ENCODE results near the gene CFAP54.
A peak's percentile ranks its signal among the peaks of the same experiment; 100 is the strongest.
"Not testable (repeated sequence)": the region's sequence is repeated elsewhere in the genome, so short reads cannot be mapped to it uniquely, and the experiment has no call there.

CFAP54 gene, protein sequence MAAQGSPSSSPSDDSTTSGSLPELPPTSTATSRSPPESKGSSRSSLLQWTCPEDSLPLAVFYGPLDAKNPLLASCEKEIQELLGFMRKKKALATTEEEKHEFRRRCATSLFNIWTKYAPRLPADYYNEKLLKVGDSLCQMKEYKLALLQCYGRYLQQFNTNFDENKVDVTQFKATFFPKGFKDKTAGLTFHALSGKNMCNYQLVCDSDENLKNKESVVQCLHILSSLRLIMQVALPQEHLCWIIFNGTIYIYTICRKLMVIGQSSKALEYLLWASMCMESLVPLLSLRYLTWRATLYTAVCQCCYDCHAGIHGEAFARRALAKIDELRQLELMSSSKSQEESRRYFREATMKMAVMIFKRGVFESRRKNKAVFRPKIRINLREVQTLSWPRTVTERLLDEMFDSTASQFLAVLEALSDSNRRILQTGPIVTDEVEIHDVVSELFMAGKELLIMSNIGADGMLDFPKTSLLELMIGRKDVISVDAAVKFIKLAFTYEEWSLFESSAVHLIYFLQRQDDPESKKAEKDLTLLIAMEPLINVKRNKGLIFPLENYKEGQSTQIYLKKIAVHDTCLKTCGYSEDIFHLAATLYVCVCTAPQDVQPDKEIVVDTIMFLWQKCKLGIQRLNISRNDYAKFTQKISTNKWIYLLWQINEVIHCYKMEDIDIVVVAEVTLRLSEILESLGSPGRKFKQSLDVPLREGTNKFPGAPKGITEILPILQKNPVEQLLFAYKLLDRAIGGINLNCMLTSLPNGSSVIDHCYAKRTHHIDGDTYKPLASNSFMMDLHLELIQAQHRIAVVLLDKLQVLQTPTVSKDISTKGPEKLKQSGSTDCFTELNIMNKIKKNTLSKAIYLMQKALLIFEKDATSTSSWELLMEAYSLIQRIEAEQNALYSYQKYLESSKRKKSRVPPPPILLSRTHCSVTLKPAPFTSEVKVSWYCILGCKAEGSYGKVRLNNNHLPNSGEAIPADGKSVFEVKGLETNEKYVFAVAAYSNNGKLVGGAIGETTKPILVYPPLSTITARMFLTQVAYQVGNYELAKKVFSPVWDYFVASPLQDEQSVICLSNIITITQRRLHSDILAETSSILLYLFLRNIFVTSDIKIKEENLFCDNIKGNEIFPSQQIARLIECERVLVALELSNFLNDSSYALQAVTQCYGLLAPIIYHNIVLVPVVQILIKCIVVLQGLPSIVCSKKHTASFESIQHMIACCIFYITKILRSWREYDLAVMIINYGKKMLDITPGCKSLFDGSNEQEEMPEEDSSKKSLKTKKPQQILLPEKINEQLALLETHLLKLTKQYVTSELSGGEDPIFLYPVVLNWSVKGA (N-terminal part only)

DNA sequence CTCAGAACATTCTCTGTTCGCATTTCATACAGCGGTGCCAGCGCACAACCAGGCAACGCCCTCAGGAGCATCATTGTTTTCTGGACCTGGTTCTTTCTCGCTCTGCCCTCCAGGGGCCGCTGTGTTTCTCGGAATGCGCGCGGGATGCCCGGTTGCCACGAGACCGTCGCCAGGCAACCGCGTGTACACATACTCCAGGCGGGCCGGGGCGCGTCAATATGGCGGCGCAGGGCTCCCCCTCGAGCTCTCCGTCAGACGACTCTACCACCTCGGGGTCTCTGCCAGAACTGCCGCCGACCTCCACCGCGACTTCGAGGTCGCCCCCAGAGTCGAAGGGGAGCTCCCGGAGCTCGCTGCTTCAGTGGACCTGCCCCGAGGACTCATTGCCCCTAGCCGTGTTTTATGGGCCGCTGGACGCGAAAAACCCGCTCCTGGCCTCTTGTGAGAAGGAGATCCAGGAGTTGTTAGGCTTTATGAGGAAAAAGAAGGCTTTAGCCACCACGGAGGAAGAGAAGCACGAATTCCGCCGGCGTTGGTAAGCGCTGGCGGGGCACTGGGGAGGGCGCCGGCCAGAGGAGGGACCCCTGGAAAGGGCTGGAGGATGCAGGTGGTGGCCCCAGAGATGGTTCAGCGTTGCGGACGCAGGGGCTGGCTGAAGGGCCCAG, at the start of gene CFAP54:
Gene CFAP54, plus strand, starts transcription at position 186 of the 665 bp plus-strand sequence. Its CDS starts 33 bp downstream, at position 219.
- peak; percentile 81 for DNase-seq

DNA sequence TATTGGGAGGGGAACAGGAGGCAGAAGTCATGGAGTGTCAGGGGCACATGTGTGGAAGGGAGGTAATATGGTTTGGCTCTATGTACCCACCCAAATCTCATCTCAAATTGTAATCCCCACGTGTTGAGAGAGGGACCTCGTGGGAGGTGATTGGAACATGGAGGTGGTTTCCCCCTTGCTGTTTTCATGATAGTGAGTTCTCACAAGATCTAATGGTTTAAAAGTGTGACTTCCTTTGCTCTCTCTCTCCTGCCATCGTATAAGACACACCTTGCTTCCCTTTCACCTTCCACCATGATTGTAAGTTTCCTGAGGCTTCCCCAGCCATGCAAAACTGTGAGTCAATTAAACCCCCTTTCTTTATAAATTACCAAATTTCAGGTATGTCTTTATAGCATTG, 47.6 kb upstream of the CFAP54 start:
- DNase-seq, result no peak

DNA sequence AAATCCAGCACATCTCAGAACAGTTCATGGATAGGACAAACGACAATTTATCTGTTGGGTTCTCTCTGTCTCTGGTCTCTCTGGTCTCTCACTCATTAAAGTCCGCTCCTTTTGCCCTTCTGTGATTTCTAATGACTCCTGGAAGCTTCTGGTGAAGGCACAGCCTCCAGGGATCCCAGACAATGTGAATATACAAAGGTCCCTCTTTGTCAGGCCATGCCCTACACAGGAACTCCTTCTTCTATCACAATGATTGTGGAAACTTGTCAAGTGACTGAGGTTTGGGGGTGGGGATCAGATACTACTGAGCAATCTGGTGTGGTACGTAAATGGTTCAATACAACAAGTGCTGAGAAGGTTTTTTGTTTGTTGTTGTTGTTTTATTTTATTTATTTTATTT, 46.5 kb upstream of the CFAP54 start:
- no peak for DNase-seq

DNA sequence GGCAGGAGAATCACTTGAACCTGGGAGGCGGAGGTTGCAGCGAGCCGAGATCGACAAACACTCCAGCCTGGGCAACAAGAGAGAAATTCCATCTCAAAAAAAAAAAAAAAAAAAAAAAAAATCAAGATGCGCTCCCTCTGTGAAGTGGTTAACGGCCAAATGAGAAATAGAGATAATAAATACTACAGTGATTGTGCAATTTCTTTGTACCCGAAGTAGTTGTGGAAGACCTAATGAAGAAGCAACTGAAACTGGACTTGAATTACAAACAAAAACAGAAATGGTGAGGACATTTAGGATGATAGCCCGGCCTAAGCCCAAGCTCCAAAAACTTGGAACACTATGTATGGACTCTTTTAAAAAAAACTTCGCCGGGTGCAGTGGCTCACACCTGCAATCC, 45.0 kb upstream of the CFAP54 start:
- DNase-seq, result no peak

DNA sequence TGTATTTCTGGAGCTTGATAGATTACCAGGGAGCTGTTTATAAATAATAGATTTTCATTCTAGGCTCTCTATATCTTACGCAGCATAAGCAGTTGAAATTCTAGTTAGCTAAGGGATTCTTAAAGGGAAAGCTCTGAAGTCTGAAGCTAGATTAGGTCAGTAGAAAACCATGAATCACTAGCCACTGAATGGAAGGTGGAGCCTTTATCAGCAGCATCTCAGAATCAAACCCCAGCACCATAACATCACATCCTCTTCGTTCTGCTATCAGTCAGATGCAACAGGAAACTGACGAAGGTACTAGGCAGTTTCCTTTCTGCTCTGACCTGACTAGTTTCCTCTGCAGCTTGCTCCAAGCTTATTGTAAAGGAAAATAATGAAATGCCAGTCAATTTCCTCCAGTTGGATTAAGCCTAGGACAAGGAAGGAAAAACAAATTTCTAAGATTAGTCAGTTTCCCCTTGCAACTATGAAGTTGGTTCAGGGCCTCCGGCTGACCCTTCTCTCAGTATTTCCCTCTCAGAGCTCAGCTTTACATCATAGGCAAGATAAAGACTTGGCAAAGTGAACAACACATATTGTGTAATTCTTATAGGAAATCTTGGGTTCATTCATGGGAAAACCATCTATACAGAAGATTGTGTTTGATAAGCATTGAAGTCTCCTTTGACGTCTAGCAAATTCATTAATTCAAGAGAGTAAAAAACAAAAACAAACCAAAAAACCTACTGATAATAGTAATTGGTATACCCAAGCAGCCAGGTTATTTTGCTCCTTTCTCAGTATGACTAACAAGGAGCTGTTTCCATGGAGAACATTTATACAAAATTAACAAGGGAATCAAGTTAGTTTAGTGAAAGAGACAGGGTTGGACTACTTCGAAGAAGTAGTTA, 43.4 kb upstream of the CFAP54 start:
- no peak for DNase-seq

DNA sequence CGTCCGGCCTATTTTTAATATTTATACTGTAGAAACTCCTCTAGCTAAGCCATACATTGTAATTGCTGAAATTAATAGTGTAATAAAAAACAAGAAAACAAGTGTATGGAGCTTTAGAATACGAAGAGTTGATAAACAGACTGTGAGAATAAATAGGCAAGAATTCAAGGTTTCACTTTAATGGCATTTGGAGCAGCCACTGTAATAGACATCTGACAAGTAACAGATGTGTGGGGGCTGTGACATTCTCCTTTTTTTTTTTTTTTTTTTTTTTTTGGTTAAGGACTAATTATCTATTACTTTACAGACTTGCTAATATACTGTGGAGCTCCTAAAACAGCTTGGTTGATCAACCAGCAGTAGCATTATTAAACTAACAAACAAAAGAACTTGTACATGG, 42.1 kb upstream of the CFAP54 start:
- no peak for DNase-seq

DNA sequence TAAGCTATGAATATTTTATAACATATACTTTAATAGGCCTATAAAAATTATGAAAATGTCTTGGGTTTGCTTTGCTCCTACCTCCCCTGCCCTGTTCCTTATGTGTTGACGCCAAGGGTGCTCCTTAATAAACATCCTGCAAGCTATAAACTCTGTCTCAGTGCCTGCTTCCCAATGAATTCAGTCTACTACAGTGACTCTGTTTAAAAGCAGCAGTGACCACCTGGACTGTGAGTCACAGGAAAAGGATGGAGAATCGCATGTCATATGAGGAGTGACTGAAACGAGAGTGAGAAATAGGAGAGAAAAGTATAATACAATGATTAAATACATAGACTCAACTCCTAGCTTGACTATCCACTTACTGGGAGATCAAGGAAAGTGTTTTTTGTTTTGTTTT, 41.1 kb upstream of the CFAP54 start:
- DNase-seq, result no peak

DNA sequence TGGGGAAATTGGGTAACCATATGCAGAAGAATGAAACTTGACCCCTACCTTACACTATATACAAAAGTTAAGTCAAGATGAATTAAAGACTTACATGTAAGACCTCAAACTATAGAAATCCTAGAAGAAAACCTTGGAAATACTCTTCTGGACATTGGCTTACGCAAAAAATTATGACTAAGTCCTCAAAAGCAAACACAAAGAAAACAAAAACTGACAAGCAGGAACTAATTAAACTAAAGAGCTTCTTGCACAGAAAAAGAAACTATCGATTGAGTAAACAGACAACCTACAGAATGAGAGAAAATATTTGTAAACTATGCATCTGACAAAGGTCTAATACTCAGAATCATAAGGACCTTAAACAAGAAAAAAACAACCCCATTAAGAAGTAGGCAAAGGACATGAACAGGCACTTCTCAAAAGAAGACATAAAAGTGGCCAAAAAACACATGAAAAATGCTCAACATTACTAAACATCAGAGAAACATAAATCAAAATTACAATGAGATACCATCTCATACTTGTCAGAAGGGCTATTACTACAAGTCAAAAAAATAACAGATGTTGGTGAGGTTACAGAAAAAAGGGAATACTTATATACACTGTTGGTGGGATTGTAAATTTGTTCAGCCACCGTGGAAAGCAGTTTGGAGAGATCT, 37.0 kb upstream of the CFAP54 start:
- no peak for DNase-seq

DNA sequence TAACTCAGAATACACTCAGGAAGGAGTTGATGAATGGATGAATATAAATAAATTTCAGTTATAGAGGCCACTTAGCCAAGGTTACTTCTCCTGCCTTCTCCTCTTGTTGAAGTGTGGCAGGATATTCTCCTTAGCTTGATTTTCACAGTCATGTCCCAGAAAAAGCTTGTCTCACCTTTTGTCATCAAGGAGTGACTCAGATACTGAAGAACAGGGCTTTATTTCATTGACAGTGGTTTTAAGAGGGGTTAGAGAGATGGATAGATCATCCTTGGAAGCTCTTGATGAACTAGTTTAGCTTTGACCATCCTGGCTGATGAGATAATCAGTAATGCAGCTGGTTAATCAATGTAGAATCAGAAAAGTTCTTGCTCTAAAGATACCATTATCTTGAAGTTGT, 35.0 kb upstream of the CFAP54 start:
- no peak for DNase-seq

DNA sequence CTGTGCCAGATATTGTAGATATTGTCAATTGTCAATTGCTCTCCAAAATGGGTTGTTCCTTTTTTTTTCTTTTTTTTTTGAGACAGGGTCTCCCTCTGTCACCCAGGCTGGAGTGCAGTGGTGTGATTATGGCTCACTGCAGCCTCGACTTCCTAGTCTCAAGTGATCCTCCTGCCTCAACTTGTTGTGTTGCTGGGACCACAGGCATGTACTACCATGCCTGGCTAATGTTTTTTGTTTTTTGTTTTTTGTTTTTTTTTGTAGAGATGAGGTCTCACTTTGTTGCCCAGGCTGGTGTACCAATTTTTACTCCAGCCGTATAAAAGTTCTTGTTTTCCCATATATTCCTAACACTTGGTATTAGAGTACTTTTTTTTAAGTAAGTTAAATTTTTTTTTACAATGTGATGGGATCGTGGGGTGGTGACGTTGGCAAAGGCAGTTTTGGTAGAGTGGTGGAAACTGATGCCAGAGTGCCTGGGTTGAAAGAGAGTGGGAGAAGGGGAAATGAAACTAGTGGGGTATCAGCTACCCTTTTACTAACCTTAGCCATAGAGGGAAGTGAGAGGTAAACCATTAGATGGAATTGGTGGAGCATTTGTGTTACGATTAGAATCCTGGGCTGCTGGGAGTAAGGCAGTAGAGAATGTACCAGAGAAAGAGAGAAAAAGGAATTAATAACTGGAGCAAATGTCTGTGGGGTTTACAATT, 33.0 kb upstream of the CFAP54 start:
- DNase-seq, result no peak

DNA sequence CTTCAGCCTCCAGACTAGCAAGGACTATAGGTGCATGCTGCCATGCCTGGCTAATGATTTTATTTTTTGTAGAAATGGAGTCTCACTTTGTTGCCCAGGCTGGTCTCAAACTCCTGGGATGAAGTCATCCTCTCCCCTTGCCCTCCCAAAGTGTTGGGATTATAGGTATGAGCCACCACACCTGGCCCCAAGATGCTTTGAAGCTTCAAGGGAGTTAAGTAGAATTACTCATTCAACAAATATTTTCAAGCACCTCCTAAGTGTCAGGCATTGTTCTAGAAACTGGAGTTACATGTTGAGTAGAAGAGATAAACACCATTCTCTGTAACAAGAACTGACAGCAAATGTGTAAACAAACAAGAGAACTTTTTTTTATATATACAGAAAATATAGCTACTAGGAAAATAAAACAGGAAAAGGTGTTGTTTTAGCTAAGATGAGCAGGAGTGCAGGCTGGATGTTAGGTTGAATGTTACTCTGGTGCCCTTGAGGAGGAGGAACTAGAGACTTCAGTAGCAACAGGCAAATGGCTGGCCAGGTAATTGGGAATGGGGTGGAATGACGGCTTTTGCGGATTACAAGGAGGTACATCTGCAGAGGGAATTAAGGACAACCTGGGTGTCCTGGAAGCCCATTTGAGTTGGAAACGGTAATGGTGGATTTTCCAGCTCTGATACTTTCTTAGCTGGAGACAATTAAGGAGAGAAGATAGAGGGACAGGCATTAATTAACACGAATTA, 32.0 kb upstream of the CFAP54 start:
- peak; percentile 10 for DNase-seq

DNA sequence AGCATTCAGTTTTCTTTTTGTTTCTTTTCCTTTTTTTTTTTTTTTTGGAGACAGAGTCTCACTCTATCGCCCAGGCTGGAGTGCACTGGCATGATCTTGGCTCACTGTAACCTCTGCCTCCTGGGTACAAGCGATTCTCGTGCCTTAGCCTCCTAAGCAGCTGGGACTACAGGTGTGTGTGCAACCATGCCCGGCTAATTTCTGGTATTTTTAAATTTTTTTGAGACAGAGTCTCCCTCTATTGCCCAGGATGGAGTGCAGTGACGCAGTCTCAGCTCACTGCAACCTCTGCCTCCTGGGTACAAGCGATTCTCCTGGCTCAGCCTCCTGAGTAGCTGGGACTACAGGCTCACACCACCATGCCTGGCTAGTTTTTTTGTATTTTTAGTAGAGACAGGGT, 30.1 kb upstream of the CFAP54 start:
- DNase-seq, result not testable (repeated sequence)

DNA sequence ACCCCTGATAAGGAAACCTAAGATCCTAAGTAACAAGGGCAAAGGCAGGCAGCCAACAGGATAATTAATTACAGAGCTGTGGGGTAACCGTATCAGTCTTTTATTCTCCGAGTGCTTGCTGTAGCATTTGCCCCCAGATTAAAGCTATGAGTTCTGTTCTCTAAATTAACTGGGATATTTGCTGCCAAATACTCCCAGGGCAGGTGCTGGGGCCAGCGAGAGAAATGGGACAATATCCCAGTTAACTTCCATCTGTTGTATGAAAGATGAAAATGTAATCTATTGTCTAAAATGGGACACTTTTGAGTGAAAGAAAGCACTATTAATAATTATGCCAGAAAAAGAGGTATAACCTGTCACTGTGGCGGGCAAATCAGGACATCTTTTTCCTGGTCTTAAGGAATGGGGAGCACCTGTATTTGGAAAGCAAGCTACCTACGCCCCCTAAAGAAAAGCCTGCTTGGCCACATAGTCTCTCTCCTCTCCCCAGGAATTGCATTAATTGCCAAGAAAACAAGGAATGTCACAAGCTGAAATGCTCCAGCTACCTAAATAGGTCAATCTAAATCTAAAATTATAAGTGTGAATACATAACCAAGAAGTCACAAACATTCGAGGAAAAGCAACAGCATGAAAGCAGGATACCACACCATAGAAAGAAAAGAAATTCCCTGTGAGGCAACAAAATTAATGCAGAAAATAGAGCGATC, 26.7 kb upstream of the CFAP54 start:
- no peak for DNase-seq

DNA sequence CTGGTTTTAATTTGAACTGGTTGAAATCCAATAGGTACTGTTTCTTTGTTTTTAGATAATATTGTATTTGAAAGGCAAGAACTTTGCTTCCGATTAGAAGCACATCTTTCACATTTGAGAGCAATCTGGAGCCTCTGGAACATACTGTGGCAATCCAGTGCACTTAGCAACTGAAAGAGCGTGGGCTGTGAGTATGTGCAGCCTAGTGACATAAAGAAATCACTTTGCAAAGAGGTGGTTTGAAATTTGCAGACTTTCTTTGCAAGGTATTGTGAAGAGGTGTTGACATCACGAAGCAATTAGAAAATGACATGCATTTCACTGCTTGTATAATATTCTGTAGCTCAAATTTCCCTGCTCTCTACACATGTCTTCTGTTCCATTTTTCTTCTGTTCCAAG, 23.5 kb upstream of the CFAP54 start:
- DNase-seq, result no peak

DNA sequence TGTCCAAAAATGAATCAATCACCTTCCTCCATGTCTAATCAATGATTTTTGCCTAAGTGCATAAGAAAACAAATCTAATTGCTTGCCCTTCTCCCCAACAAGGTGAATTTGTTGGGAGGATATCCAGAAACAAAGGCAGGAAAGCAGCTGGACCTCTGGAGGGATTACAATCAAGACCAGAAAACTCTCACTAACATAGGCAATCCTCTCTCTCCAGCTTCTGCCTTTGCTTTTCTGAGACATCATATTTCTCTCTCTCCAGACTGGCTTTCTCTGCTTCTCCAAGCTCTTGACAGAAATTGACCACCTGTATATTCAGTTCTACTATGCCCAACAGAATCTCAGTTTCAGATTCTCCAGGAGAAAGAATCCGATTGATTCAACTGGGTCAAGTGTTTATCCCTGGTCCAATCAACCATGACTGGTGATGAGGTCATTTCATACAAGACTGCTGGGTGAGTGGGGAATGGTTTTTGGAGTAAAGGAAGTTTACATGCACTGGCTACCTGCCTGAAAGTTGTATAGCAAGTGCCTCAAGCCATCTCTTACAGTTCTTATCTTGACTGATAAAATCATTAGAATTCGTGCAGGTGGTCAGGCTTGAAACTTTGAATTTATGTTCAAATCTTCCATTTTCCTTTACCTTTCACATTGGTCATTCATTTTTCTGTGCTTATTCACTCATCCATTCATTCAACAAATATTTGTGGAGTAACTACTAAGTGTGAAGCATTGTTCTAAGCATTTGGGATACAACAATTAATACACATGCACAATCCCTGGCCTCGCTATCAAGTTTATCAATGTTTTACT, 22.2 kb upstream of the CFAP54 start:
- no peak for DNase-seq

DNA sequence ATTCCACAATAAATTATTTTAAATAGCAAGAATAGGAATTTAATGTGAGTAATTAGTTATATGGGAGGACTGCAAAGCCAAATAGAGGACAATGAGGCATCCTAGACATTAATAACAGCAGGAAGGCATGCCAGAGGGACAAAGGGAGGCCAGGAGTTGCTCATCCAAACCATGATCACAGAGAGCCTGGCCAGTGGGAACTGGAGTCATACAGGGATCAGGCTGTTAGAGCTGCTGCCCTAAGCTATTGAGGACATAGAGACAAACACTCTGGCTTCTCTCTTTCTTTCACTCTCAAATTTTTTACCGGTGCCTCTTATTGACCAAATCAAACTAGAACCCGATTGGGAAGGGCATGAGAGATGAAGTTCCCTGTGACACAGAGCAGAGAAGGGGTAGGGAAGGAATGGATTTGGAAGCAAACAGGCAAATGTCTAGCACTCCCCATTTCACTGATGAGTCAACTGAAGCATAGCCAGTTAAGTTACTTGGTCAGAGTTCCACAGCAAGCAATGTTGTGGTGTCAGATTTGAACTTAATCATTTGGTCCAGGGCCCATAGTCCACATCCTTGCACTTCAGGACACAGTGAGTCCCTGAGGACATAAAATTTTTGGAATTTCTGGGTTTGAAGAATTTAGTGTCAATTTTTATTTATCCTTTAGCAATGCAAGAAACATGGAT, 17.9 kb upstream of the CFAP54 start:
- DNase-seq, result no peak

DNA sequence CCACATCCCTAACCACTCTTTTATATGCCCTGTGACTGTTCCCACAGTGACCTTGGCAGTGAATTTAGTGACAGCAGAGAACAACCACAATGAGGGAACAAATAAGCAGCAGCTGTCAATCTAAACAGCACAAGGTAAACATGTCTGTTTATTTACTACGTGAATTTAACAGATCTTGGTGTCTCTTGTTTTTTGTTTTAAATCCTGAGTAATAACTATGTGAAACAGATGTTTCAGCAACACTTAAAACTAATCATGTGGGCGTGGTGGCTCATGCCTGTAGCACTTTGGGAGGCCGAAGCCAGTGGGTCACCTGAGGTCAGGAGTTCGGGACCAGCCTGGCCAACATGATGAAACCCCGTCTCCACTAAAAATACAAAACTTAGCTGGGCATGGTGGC, 17.0 kb upstream of the CFAP54 start:
- no peak for DNase-seq
